GM12872 (cell line): Measurements from ENCODE around the gene PRRT3.

Source experiments
- CTCF ChIP-seq: IDR thresholded peaks from 3 replicates; pipeline ENCODE4 v1.5.1; 2011; ENCODE audit warnings: low read depth, mild to moderate bottlenecking, low read length, moderate library complexity; ENCODE audit not compliant: insufficient read depth

PRRT3 gene

DNA sequence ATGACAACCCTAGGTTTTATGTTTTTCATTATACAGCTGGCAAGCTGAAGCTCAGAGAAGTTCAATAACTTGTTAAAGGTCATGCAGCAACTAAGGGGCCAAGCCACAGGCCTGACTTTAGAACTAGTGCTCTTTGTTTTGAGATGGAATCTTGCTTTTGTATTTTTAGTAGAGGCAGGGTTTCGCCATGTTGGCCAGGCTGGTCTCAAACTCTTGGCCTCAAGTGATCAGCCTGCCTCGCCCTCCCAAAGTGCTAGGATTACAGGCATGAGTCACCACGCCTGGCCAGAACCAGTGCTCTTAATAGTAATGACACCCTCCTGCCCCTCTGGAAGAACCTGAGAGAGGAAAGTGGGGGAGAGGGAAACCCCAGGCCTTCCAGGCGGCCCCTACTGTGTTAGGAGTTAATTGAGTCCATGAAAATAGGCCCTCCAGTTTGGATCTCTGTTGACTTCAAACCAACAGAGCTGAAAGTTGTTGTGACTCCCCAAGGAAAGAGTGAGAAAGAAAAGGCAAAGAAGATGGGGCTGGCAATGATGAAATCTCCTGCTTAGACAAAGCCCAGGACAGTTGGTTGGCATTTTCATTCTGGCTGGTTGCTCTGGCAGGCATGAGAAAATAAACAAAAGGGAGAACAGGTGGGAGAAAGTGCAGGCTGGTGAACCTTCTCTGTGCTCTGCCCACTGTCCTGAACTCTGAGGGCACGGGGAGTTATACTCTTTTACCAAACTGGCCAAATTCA is 3.6 kb upstream of the PRRT3 start:
- no peak for TF ChIP-seq CTCF

DNA sequence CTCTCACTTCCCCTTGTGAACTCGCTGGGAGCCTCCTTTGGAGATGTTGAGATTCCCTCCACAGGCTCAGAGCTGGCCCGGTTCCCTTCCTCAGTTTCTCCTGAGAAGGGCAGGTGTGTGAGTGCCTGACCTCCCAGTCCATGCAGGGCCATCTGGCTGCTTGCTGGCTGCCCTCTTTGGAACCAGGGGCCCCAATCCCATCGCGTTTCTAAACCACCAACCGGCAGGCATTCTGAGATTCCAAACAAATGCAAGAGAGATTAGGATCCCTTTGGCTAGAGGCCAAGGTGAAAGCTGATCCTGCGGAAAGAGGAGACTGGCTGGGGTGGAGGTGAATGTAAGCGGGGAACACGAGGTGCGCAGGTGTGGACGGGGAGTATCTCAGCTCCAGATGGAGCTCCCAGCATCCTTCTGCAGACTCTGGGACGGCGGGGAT is 2.9 kb upstream of the PRRT3 start:
- no peak for TF ChIP-seq CTCF

DNA sequence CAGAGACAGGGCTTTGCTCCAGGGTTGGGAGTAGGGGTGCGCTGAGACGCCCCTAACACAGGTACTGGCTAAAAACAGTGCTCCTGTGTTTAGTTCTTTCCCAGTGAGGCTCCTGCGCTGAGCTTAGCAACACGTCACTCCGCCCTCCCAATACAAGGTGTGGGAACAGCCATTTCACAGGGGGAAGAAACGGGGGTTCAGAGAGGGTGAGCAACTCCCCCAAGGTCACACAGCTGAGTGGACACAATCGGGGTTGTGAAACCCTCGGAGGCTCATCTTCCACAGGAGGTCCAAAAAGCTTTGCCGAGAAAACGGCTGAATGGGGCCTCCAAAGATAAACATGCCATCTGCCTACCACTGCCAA is 628 bp downstream of the PRRT3 start:
- no peak for TF ChIP-seq CTCF

- no peak for TF ChIP-seq CTCF
Measured at GRCh38 chr3:9951126-9951525, 1.1 kb downstream of the PRRT3 start.

GRCh38 chr3:9949626-9950025 is 2.6 kb downstream of the PRRT3 start:
- no peak for TF ChIP-seq CTCF

- TF ChIP-seq CTCF = no peak
Measured at GRCh38 chr3:9949115-9949514, 3.1 kb downstream of the PRRT3 start.

DNA sequence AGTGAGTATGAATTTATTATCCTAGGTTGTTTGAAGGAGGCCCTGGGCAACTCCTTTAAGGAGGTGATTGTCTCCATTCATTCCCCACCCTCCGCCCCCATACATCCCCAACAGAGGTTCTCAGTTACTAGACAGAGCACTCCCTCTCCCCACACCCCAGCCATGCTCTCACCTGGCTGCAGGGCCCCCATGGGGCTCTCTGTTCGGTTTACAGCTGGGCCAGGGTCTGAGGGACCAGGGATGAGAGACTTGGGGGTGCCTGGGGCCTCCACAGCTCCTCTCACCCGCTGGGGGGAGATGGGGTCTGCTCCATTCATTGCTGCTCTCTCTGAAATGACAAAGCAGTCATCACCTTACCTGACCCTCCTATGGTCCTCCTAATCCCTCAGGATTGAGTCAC is 3.6 kb downstream of the PRRT3 start:
- TF ChIP-seq CTCF = no peak
